Smooth muscle cell (in vitro differentiated cells): ENCODE measurements around the gene CMTM2. TPM values are rescaled to one million over a fixed set of nuclear protein-coding genes. Genes with fewer than 3 reads are reported as not detected.
"Not testable (repeated sequence)": the region's sequence is repeated elsewhere in the genome, so short reads cannot be mapped to it uniquely, and the experiment has no call there.

Source experiments
- DNase-seq: peaks from one replicate; lab custom pipeline; 2025; ENCODE audit not compliant: unreplicated experiment; lab: John Stamatoyannopoulos, UW
- H2AFZ ChIP-seq: fragments of 200-600 bp; sonication (generic); 2 replicates; pipeline ENCODE4 v1.6.0; 2016; ENCODE audit warnings: antibody characterized with exemption, low read depth, mild to moderate bottlenecking
- H3F3A ChIP-seq: fragments of 200-600 bp; sonication (generic); 2 replicates; pipeline ENCODE4 v1.6.0; 2017; ENCODE audit warnings: antibody characterized with exemption, low read depth
- H3K27ac ChIP-seq: fragments of 200-600 bp; sonication (generic); 2 replicates; pipeline ENCODE4 v1.5.1; 2016; ENCODE audit warnings: low read depth, mild to moderate bottlenecking
- H3K27me3 ChIP-seq: fragments of 200-600 bp; sonication (generic); 2 replicates; pipeline ENCODE4 v1.6.1; 2016; ENCODE audit warnings: low read depth, mild to moderate bottlenecking
- H3K36me3 ChIP-seq: fragments of 200-600 bp; sonication (generic); 2 replicates; pipeline ENCODE4 v1.5.1; 2016; ENCODE audit warnings: low read depth
- H3K4me1 ChIP-seq: fragments of 200-600 bp; sonication (generic); 2 replicates; pipeline ENCODE4 v1.5.1; 2016; ENCODE audit warnings: low read depth
- H3K4me2 ChIP-seq: fragments of 200-600 bp; sonication (generic); 2 replicates; pipeline ENCODE4 v1.6.0; 2016; ENCODE audit warnings: mild to moderate bottlenecking
- H3K4me3 ChIP-seq: fragments of 200-600 bp; sonication (generic); 2 replicates; pipeline ENCODE4 v1.5.1; 2016; ENCODE audit warnings: mild to moderate bottlenecking
- H3K79me2 ChIP-seq: fragments of 200-600 bp; sonication (generic); 2 replicates; pipeline ENCODE4 v1.6.0; 2016; ENCODE audit warnings: low read depth, mild to moderate bottlenecking
- H3K9ac ChIP-seq: fragments of 200-600 bp; sonication (generic); 2 replicates; pipeline ENCODE4 v1.6.0; 2016; ENCODE audit warnings: low read depth
- H3K9me3 ChIP-seq: fragments of 200-600 bp; sonication (generic); replicated peaks from 2 replicates; pipeline ENCODE4 v1.5.1; 2016; ENCODE audit warnings: low read depth
- H4K20me1 ChIP-seq: fragments of 200-600 bp; sonication (generic); 2 replicates; pipeline ENCODE4 v1.6.0; 2016; ENCODE audit warnings: low read depth
- CTCF ChIP-seq: fragments of 200-600 bp; sonication (generic); IDR thresholded peaks from 2 replicates; pipeline ENCODE4 v1.5.1; 2017; ENCODE audit warnings: borderline replicate concordance, mild to moderate bottlenecking, antibody characterized with exemption; ENCODE audit not compliant: insufficient read depth, poor library complexity, severe bottlenecking
- WGBS: methylation state at CpG from one replicate; pipeline ENCODE4 v1.1.7; 2016; ENCODE audit warnings: low lambda C conversion rate; 5-methylcytosine and 5-hydroxymethylcytosine counted together
- polyA plus RNA-seq: library from polyadenylated mRNA; unstranded; fragments of >200 nt; fragmentation: Nextera tagmentation; extraction: Ambion mirVana; gene quantifications from 2 replicates; pipeline ENCODE4 v1.2.1, GENCODE V29; 2016
- total RNA-seq: library from RNA; depleted of rRNA; stranded (reverse); fragments of >200 nt; gene quantifications from 2 replicates; pipeline ENCODE4 v1.2.3, GENCODE V29; 2014

The CMTM2 gene
- total and polyA plus RNA-seq, 2 experiments from 2014 or later = not detected

DNA sequence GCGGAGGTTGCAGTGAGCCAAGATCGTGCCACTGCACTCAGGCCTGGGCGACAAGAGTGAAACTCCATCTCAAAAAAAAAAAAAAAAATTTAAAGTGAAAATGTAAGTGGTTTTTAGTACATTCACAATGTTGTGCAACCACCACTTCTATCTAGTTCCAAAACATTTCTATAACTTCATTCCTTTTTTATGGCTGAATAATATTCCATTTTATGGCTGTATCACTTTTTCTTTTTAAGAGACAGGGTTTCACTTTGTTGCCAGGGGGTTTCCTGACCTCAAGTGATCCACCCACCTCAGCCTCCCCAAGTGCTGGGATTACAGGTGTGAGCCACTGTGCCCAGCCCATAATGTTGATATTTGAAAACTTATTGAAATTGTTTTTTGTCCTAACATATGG is 13.6 kb downstream of the CMTM2 start:
- no peak for DNase-seq
- Histone ChIP-seq H3F3A (no peaks in the 10 kb centered on the region), H3K9ac (no peak overlapping the region), H3K27me3 (peaks cover 6% of the 10 kb centered on the region), H4K20me1 (no peaks in the 10 kb centered on the region), H3K27ac (no peak overlapping the region), H3K79me2 (no peaks in the 10 kb centered on the region), H3K9me3 (no peaks in the 10 kb centered on the region), H2AFZ (no peak overlapping the region), H3K36me3 (no peaks in the 10 kb centered on the region), H3K4me3 (no peak overlapping the region), H3K4me1 (no peaks in the 10 kb centered on the region), H3K4me2 (no peak overlapping the region)
- 100% methylated on average over 3 of the region's 3 CpGs for WGBS
- TF ChIP-seq CTCF = no peak

GRCh38 chr16:66594739-66595138 is 15.5 kb downstream of the CMTM2 start:
- Histone ChIP-seq H3K27me3 (peaks cover 6% of the 10 kb centered on the region), H4K20me1 (no peaks in the 10 kb centered on the region), H3K79me2 (no peaks in the 10 kb centered on the region), H3K9me3 (no peaks in the 10 kb centered on the region), H3K4me3 (no peak overlapping the region), H3K4me1 (no peaks in the 10 kb centered on the region), H3F3A (no peaks in the 10 kb centered on the region), H3K27ac (no peak overlapping the region), H3K4me2 (no peak overlapping the region), H3K36me3 (no peaks in the 10 kb centered on the region), H3K9ac (no peak overlapping the region), H2AFZ (no peak overlapping the region)
- no peak for TF ChIP-seq CTCF
- DNase-seq = no peak
- 80% methylated on average over 7 of the region's 7 CpGs for WGBS

GRCh38 chr16:66596559-66596958 is 17.3 kb downstream of the CMTM2 start:
- H3K79me2 ChIP-seq, H3K4me2 ChIP-seq, H3K36me3 ChIP-seq, H3K4me3 ChIP-seq, DNase-seq, H3K27me3 ChIP-seq, H2AFZ ChIP-seq, H3K4me1 ChIP-seq, H4K20me1 ChIP-seq, H3F3A ChIP-seq, H3K27ac ChIP-seq, H3K9ac ChIP-seq, H3K9me3 ChIP-seq: not testable (repeated sequence)
- 98% methylated on average over 4 of the region's 4 CpGs for WGBS

DNA sequence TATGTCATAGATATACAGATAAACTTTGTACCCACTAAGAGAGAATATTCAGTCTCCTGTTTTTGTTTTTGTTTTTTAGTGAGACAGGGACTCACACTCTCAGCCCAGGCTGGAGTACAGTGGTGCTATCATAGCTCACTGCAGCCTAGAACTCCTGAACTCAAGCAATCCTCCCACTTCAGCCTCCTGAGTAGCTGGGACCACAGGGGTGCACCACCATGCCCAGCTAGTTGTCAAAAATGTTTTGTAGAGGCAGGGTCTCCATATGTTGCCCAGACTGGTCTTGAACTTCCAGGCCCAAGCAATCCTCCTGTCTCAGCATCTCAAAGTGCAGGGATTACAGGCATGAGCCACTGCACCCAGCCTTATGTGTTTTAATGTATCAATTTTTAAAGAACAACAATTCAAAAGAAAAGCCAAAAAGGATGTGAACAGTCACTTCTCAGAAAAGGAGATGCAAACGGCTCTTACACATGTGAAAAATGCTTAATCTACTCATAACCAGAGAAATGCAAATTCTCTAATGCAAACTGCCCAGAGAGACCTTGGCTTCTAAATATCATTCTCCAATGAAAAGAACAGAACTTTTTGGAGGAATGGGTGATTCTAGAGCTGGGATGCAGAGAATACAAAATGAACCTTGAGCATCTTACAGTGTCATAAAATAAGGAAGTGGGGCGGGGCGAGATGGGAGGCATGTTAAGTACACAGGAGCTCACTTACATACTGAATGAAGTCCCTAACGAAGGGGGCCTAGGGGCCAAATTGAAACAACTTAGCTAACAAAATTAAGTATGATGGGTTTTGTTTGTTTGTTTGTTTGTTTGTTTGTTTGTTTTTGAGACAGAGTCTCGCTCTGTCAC is 18.0 kb downstream of the CMTM2 start:
- Histone ChIP-seq H3K4me3 (no peak overlapping the region), H3K9me3 (no peaks in the 10 kb centered on the region), H3K4me2 (no peak overlapping the region), H3K9ac (no peak overlapping the region), H4K20me1 (no peaks in the 10 kb centered on the region), H3K36me3 (no peaks in the 10 kb centered on the region), H3K27me3 (no peaks in the 10 kb centered on the region), H2AFZ (no peak overlapping the region), H3F3A (no peaks in the 10 kb centered on the region), H3K4me1 (no peaks in the 10 kb centered on the region), H3K79me2 (no peaks in the 10 kb centered on the region), H3K27ac (no peak overlapping the region)
- no peak for TF ChIP-seq CTCF
- 88% methylated on average over 5 of the region's 5 CpGs for whole genome bisulfite sequencing
- no peak for DNase-seq
